Mesenchymal stem cell (in vitro differentiated cells and primary cell): ENCODE measurements around the gene PTPRH.

Experiments used
- DNase-seq: peaks from one replicate; pipeline ENCODE4 v3.0.0-alpha.2; 2013
- H2AFZ ChIP-seq: one replicate; pipeline ENCODE4 v1.6.1; 2013; ENCODE audit warnings: low read depth, mild to moderate bottlenecking, control low read depth, inconsistent platforms, low read length, moderate library complexity
- H2AK5ac ChIP-seq: 2 replicates; pipeline ENCODE4 v1.6.1; 2013; ENCODE audit warnings: low read length, moderate library complexity, mild to moderate bottlenecking, inconsistent platforms; ENCODE audit not compliant: severe bottlenecking
- H2BK120ac ChIP-seq: one replicate; pipeline ENCODE4 v1.6.1; 2013; ENCODE audit warnings: low read depth, mild to moderate bottlenecking, inconsistent platforms, low read length, moderate library complexity
- H2BK12ac ChIP-seq, 2 experiments: one replicate each; pipeline ENCODE4 v1.6.1; 2013; ENCODE audit warnings: inconsistent platforms in 2 of 2, low read length in 2 of 2, mild to moderate bottlenecking in 2 of 2, moderate library complexity in 2 of 2, control low read depth in 1 of 2
- H2BK15ac ChIP-seq: one replicate; pipeline ENCODE4 v1.6.1; 2013; ENCODE audit warnings: mild to moderate bottlenecking, low read depth, inconsistent platforms; ENCODE audit not compliant: poor library complexity, severe bottlenecking
- H2BK5ac ChIP-seq: 2 replicates; pipeline ENCODE4 v1.6.1; 2013; ENCODE audit warnings: low read depth, mild to moderate bottlenecking, low read length, control low read depth, inconsistent platforms; ENCODE audit not compliant: poor library complexity, severe bottlenecking
- H3K14ac ChIP-seq, 2 experiments: one replicate each; pipeline ENCODE4 v1.6.1; 2013; ENCODE audit warnings: inconsistent platforms in 2 of 2, low read length in 2 of 2, control low read depth in 1 of 2, mild to moderate bottlenecking in 1 of 2, moderate library complexity in 1 of 2
- H3K18ac ChIP-seq, 2 experiments: one replicate each; pipeline ENCODE4 v1.6.1; 2013; ENCODE audit warnings: inconsistent platforms in 2 of 2, low read length in 2 of 2, control low read depth in 1 of 2, low read depth in 1 of 2, mild to moderate bottlenecking in 1 of 2
- H3K23ac ChIP-seq, 2 experiments: one replicate each; pipeline ENCODE4 v1.6.1; 2013; ENCODE audit warnings: inconsistent platforms in 2 of 2, low read length in 2 of 2, mild to moderate bottlenecking in 2 of 2, moderate library complexity in 2 of 2, control low read depth in 1 of 2
- H3K27ac ChIP-seq: 2 replicates; pipeline ENCODE4 v1.5.1; 2013; ENCODE audit warnings: mild to moderate bottlenecking, moderate library complexity, low read length, control low read depth, inconsistent platforms; ENCODE audit not compliant: poor library complexity, severe bottlenecking
- H3K27me3 ChIP-seq, 2 experiments: 2 replicates each; pipeline versions ENCODE4 v1.6.1 to v1.7.0; 2013; ENCODE audit warnings: low read length in 2 of 2, mild to moderate bottlenecking in 2 of 2, moderate library complexity in 2 of 2, control low read depth in 1 of 2, inconsistent platforms in 1 of 2; ENCODE audit not compliant: control insufficient read depth in 1 of 2, insufficient read depth in 1 of 2
- H3K36me3 ChIP-seq, 2 experiments: 2 replicates each; pipeline versions ENCODE4 v1.6.1 to v1.7.0; 2013; ENCODE audit warnings: low read length in 2 of 2, control low read depth in 1 of 2, inconsistent platforms in 1 of 2, low read depth in 1 of 2, mild to moderate bottlenecking in 1 of 2; ENCODE audit not compliant: insufficient read depth in 2 of 2, control insufficient read depth in 1 of 2
- H3K4ac ChIP-seq, 2 experiments: one replicate each; pipeline ENCODE4 v1.6.1; 2013; ENCODE audit warnings: inconsistent platforms in 2 of 2, low read length in 2 of 2, mild to moderate bottlenecking in 2 of 2, moderate library complexity in 2 of 2, control low read depth in 1 of 2, low read depth in 1 of 2
- H3K4me1 ChIP-seq: 2 replicates; pipeline ENCODE4 v1.6.1; 2013; ENCODE audit warnings: low read depth, low read length, control low read depth; ENCODE audit not compliant: control insufficient read depth, insufficient read depth
- H3K4me2 ChIP-seq: 2 replicates; pipeline ENCODE4 v1.6.1; 2013; ENCODE audit warnings: low read length, mild to moderate bottlenecking, inconsistent platforms; ENCODE audit not compliant: poor library complexity, severe bottlenecking
- H3K4me3 ChIP-seq, 2 experiments: 2 replicates each; pipeline versions ENCODE4 v1.5.1 to v1.7.0; 2013; ENCODE audit warnings: low read length in 2 of 2, mild to moderate bottlenecking in 2 of 2, control low read depth in 1 of 2, low read depth in 1 of 2; ENCODE audit not compliant: insufficient read depth in 1 of 2
- H3K79me1 ChIP-seq: replicated peaks from 2 replicates; pipeline ENCODE4 v1.6.1; 2013; ENCODE audit warnings: mild to moderate bottlenecking, control low read depth, low read length, inconsistent platforms; ENCODE audit not compliant: poor library complexity, severe bottlenecking
- H3K9ac ChIP-seq: 2 replicates; pipeline ENCODE4 v1.7.0; 2013; ENCODE audit warnings: mild to moderate bottlenecking, low read length, moderate library complexity
- H3K9me3 ChIP-seq: 2 replicates; pipeline ENCODE4 v1.7.0; 2013; ENCODE audit warnings: mild to moderate bottlenecking, low read length; ENCODE audit not compliant: control insufficient read depth
- H4K8ac ChIP-seq: one replicate; pipeline ENCODE4 v1.6.1; 2013; ENCODE audit warnings: inconsistent platforms, mild to moderate bottlenecking, low read length, moderate library complexity
- H4K91ac ChIP-seq: one replicate; pipeline ENCODE4 v1.6.1; 2013; ENCODE audit warnings: mild to moderate bottlenecking, low read length, inconsistent platforms
- whole genome bisulfite sequencing: methylation state at CpG from one replicate; pipeline ENCODE4 v1.1.7; 2013; ENCODE audit warnings: mixed read lengths; 5-methylcytosine and 5-hydroxymethylcytosine counted together

The PTPRH gene

GRCh38 chr19:55227241-55228014 is 18.1 kb upstream of the PTPRH start:
- no peak overlapping the region for H4K8ac ChIP-seq
- no peak overlapping the region for H2BK12ac ChIP-seq
- no peak overlapping the region for H3K18ac ChIP-seq
- no peaks in the 10 kb centered on the region for H3K9me3 ChIP-seq
- H3K4me1 ChIP-seq, result peaks cover 17% of the 10 kb centered on the region
- no peak overlapping the region for H3K23ac ChIP-seq
- no peak overlapping the region for H2BK5ac ChIP-seq
- peaks cover 27% of the 10 kb centered on the region for H3K79me1 ChIP-seq
- H3K4me3 ChIP-seq, result no peak overlapping the region
- 97% methylated on average over 22 of the region's 25 CpGs for WGBS
- no peak overlapping the region for H3K27ac ChIP-seq
- H3K9ac ChIP-seq, result no peak overlapping the region
- H2BK120ac ChIP-seq, result no peak overlapping the region
- no peak overlapping the region for H3K4ac ChIP-seq
- H4K91ac ChIP-seq, result no peak overlapping the region
- H2AK5ac ChIP-seq, result no peak overlapping the region
- no peak overlapping the region for H2AFZ ChIP-seq
- no peak overlapping the region for H3K14ac ChIP-seq
- no peak for DNase-seq
- no peaks in the 10 kb centered on the region for H3K27me3 ChIP-seq
- no peak overlapping the region for H2BK15ac ChIP-seq
- H3K36me3 ChIP-seq, result peaks cover 61 to 83% of the 10 kb centered on the region in 2 experiments
- H3K4me2 ChIP-seq, result no peak overlapping the region

GRCh38 chr19:55226788-55227187 is 17.5 kb upstream of the PTPRH start:
- H3K23ac ChIP-seq, result no peak overlapping the region
- no peak overlapping the region for H3K9ac ChIP-seq
- no peak overlapping the region for H3K18ac ChIP-seq
- H3K79me1 ChIP-seq, result peaks cover 21% of the 10 kb centered on the region
- H4K91ac ChIP-seq, result no peak overlapping the region
- no peaks in the 10 kb centered on the region for H3K27me3 ChIP-seq
- H3K14ac ChIP-seq, result no peak overlapping the region
- no peaks in the 10 kb centered on the region for H3K9me3 ChIP-seq
- H3K4ac ChIP-seq, result no peak overlapping the region
- no peak overlapping the region for H2AFZ ChIP-seq
- H2BK120ac ChIP-seq, result no peak overlapping the region
- H3K36me3 ChIP-seq, result peaks cover 55 to 77% of the 10 kb centered on the region in 2 experiments
- H2AK5ac ChIP-seq, result no peak overlapping the region
- no peak overlapping the region for H3K4me3 ChIP-seq
- no peak overlapping the region for H3K4me2 ChIP-seq
- H2BK12ac ChIP-seq, result no peak overlapping the region
- no peak overlapping the region for H2BK15ac ChIP-seq
- no peak overlapping the region for H4K8ac ChIP-seq
- H2BK5ac ChIP-seq, result no peak overlapping the region
- H3K27ac ChIP-seq, result no peak overlapping the region
- WGBS, result 88% methylated on average over 18 of the region's 18 CpGs
- H3K4me1 ChIP-seq, result peaks cover 17% of the 10 kb centered on the region
- DNase-seq, result no peak

DNA sequence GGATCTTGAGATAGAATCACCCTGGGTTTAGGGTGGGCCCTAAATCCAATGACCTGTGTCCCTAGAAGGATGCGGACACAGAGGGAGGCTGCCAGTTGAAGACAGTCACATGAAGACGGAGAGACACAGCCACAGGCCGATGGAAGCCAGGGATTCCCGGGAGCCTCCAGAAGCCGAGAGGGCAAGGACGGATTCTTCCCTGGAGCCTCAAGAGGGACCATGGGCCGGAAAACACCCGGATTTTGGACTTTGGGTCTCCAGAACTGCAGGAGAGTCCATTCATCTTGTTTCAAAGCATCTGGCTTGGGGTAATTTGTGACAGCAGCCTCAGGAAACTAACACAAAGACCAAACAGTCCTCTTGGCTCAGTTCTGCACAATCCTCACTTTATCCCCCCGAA is 17.0 kb upstream of the PTPRH start:
- H3K4me2 ChIP-seq, result no peak overlapping the region
- no peaks in the 10 kb centered on the region for H3K9me3 ChIP-seq
- peaks cover 16% of the 10 kb centered on the region for H3K79me1 ChIP-seq
- WGBS, result 96% methylated on average over 9 of the region's 9 CpGs
- H2BK15ac ChIP-seq, result no peak overlapping the region
- no peaks in the 10 kb centered on the region for H3K27me3 ChIP-seq
- H2BK5ac ChIP-seq, result no peak overlapping the region
- no peak overlapping the region for H2BK120ac ChIP-seq
- no peak overlapping the region for H3K18ac ChIP-seq
- H4K91ac ChIP-seq, result no peak overlapping the region
- no peak overlapping the region for H3K4ac ChIP-seq
- no peak overlapping the region for H3K27ac ChIP-seq
- no peak overlapping the region for H3K23ac ChIP-seq
- H3K4me3 ChIP-seq, result no peak overlapping the region
- H3K4me1 ChIP-seq, result peaks cover 17% of the 10 kb centered on the region
- DNase-seq, result no peak
- peaks cover 50 to 72% of the 10 kb centered on the region in 2 experiments for H3K36me3 ChIP-seq
- no peak overlapping the region for H3K9ac ChIP-seq
- H3K14ac ChIP-seq, result no peak overlapping the region
- H4K8ac ChIP-seq, result no peak overlapping the region
- no peak overlapping the region for H2BK12ac ChIP-seq
- no peak overlapping the region for H2AK5ac ChIP-seq
- H2AFZ ChIP-seq, result no peak overlapping the region

DNA sequence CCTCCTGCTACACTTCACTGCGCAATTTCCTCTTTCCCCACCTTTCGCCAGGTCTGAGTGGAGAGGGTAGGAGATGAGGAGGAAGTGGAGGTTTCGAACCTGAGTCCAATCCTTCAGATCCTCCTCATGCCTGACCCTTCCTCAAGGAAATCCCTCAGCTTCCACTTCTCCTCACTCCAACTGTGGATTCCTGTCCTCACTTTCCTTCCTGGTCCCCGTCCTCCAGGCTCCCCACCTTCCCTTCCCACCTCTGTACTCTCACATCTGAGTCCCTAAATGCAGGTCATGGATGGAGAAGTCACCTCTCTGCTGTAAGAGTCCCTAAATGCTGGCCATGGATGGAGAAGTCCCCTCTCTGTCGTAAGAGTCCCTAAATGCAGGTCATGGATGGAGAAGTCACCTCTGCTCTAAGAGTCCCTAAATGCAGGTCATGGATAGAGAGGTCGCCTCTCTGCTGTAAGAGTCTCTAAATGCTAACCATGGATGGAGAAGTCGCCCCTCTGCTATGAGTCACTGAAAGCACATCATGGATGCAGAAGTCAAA is 16.2 kb upstream of the PTPRH start:
- peaks cover 44 to 64% of the 10 kb centered on the region in 2 experiments for H3K36me3 ChIP-seq
- peaks cover 17% of the 10 kb centered on the region for H3K4me1 ChIP-seq
- no peak overlapping the region for H2BK12ac ChIP-seq
- no peak overlapping the region for H2BK15ac ChIP-seq
- no peak for DNase-seq
- no peak overlapping the region for H2BK120ac ChIP-seq
- H4K91ac ChIP-seq, result no peak overlapping the region
- no peak overlapping the region for H3K23ac ChIP-seq
- H3K18ac ChIP-seq, result no peak overlapping the region
- H4K8ac ChIP-seq, result no peak overlapping the region
- no peak overlapping the region for H2BK5ac ChIP-seq
- no peak overlapping the region for H3K14ac ChIP-seq
- 93% methylated on average over 4 of the region's 7 CpGs for WGBS
- no peak overlapping the region for H2AFZ ChIP-seq
- no peak overlapping the region for H3K4me3 ChIP-seq
- no peak overlapping the region for H3K9ac ChIP-seq
- H3K27me3 ChIP-seq, result no peaks in the 10 kb centered on the region
- H3K4ac ChIP-seq, result no peak overlapping the region
- no peak overlapping the region for H3K27ac ChIP-seq
- H3K9me3 ChIP-seq, result no peaks in the 10 kb centered on the region
- no peak overlapping the region for H2AK5ac ChIP-seq
- no peak overlapping the region for H3K4me2 ChIP-seq
- H3K79me1 ChIP-seq, result peaks cover 11% of the 10 kb centered on the region
